ENCODE data around the gene LGALS3. TPM values are rescaled to one million over a fixed set of nuclear protein-coding genes. Genes with fewer than 3 reads are reported as not detected.

LGALS3 gene
- total and polyA plus RNA-seq, 4 donors = 6.9 to 20.8 (median 10.7) TPM

DNA sequence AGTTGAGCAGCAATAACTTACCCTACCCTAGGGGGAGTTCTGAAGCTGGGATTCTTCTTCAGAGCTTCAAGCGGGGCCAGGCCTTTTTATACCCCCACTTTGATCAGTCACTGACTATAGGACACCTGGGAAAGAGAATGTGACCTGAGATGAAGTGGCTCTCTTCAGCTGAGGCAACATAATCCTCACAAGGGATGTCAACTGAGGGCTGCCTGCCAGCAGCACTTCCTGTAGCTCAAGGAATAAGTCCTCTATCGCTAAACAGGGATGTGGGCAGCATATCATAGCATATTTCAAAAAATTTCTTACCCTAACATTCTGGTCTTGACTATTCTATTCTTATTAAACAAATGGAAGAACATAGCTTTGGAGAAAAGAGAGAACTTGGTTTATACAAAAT, 17.4 kb downstream of the LGALS3 start:
- Histone ChIP-seq H3K4me1 (ENCODE audit: control insufficient read depth in 4 of 4, insufficient read depth in 4 of 4, low read length in 3 of 4) (peaks cover 0 to 1% (median 0%) of the 10 kb centered on the region in 4 donors), H3K27me3 (ENCODE audit: control insufficient read depth in 4 of 4, insufficient read depth in 4 of 4, low read length in 3 of 4) (no peaks in the 10 kb centered on the region), H3K27ac (ENCODE audit: low read depth in 1 of 2, low read length in 2 of 2) (no peak overlapping the region), H3K36me3 (ENCODE audit: control insufficient read depth in 4 of 4, insufficient read depth in 3 of 4, low read depth in 1 of 4, low read length in 3 of 4) (no peaks in the 10 kb centered on the region), H3K4me3 (ENCODE audit: low read depth in 1 of 3, low read length in 3 of 3) (no peak overlapping the region), H3K9me3 (ENCODE audit: control insufficient read depth in 4 of 4, low read length in 3 of 4) (no peaks in the 10 kb centered on the region), H3K9ac (ENCODE audit: low read depth in 1 of 2, low read length in 2 of 2) (no peak overlapping the region)
- no peak for DNase-seq (ENCODE audit: low spot score)
- 84% methylated on average over 2 of the region's 2 CpGs for WGBS
- TF ChIP-seq FOXA1 (IDR thresholded peaks at IDR 0.05) (no peak), HNF4A (conservative IDR thresholded peaks at IDR 0.05) (no peak), RXRA (IDR thresholded peaks at IDR 0.05) (no peak), HNF4G (IDR thresholded peaks at IDR 0.05) (no peak), YY1 (IDR thresholded peaks at IDR 0.05) (no peak), SP1 (IDR thresholded peaks at IDR 0.05) (no peak)

DNA sequence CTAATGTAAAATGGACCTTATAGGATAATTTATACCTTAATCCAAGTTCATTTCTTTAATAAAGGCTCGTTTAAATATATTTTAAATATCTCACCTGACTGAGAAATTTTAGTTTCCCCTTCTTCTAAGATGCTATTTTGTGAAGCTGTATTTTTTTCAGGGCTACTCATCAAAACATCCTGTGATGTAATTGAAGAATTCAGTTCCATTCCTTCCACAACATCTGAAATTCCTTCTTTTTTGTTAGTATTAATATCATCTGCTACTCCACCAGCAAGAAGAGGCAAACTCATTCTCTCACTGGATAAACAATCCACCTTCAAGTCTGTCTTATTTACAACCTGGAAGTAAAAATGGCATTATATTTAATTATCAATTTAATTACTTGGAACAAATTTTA, 22.5 kb downstream of the LGALS3 start:
- WGBS = 96% methylated on average over 1 of the region's 1 CpG
- H3K27me3 ChIP-seq (ENCODE audit: control insufficient read depth in 4 of 4, insufficient read depth in 4 of 4, low read length in 3 of 4) = no peaks in the 10 kb centered on the region
- H3K4me1 ChIP-seq (ENCODE audit: control insufficient read depth in 4 of 4, insufficient read depth in 4 of 4, low read length in 3 of 4) = peaks cover 0 to 1% (median 0%) of the 10 kb centered on the region in 4 donors
- no peaks in the 10 kb centered on the region for H3K36me3 ChIP-seq (ENCODE audit: control insufficient read depth in 4 of 4, insufficient read depth in 3 of 4, low read depth in 1 of 4, low read length in 3 of 4)
- no peak overlapping the region for H3K4me3 ChIP-seq (ENCODE audit: low read depth in 1 of 3, low read length in 3 of 3)
- TF ChIP-seq JUND (IDR thresholded peaks at IDR 0.05) (no peak), GABPA (IDR thresholded peaks at IDR 0.05 in 1 of 2, conservative IDR thresholded peaks at IDR 0.05 in 1 of 2) (no peak), ATF3 (IDR thresholded peaks at IDR 0.05) (no peak), HNF4G (IDR thresholded peaks at IDR 0.05) (no peak), RAD21 (IDR thresholded peaks at IDR 0.05) (no peak), SP1 (IDR thresholded peaks at IDR 0.05) (no peak), HNF4A (conservative IDR thresholded peaks at IDR 0.05) (no peak), RXRA (IDR thresholded peaks at IDR 0.05) (no peak), YY1 (IDR thresholded peaks at IDR 0.05) (no peak), TAF1 (conservative IDR thresholded peaks at IDR 0.05) (no peak), FOXA2 (IDR thresholded peaks at IDR 0.05) (no peak), EGR1 (IDR thresholded peaks at IDR 0.05; ENCODE audit: low read depth in 2 of 2) (no peak), REST (IDR thresholded peaks at IDR 0.05) (no peak)
- TF ChIP-seq, protein P1, sequence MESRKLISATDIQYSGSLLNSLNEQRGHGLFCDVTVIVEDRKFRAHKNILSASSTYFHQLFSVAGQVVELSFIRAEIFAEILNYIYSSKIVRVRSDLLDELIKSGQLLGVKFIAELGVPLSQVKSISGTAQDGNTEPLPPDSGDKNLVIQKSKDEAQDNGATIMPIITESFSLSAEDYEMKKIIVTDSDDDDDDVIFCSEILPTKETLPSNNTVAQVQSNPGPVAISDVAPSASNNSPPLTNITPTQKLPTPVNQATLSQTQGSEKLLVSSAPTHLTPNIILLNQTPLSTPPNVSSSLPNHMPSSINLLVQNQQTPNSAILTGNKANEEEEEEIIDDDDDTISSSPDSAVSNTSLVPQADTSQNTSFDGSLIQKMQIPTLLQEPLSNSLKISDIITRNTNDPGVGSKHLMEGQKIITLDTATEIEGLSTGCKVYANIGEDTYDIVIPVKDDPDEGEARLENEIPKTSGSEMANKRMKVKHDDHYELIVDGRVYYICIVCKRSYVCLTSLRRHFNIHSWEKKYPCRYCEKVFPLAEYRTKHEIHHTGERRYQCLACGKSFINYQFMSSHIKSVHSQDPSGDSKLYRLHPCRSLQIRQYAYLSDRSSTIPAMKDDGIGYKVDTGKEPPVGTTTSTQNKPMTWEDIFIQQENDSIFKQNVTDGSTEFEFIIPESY (IDR thresholded peaks at IDR 0.05) = no peak
- TF ChIP-seq, protein P2, sequence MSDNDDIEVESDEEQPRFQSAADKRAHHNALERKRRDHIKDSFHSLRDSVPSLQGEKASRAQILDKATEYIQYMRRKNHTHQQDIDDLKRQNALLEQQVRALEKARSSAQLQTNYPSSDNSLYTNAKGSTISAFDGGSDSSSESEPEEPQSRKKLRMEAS (IDR thresholded peaks at IDR 0.05) = no peak
- H3K9ac ChIP-seq (ENCODE audit: low read depth in 1 of 2, low read length in 2 of 2) = no peak overlapping the region
- no peak for DNase-seq (ENCODE audit: low spot score)
- no peaks in the 10 kb centered on the region for H3K9me3 ChIP-seq (ENCODE audit: control insufficient read depth in 4 of 4, low read length in 3 of 4)
- H3K27ac ChIP-seq (ENCODE audit: low read depth in 1 of 2, low read length in 2 of 2) = no peak overlapping the region
